Stimulated activated CD4-positive, alpha-beta T cell treated with anti-CD3 and anti-CD28 coated beads, Interleukin-4, amount 100 ng/mL, for 4 hours (primary cell): ENCODE data around the gene PPP1R12C.

Experiments
- DNase-seq, 2 experiments: peaks; one replicate each; pipeline ENCODE4 v3.0.0-alpha.2; 2020

The PPP1R12C gene

GRCh38 chr19:55088543-55089341 is 28.7 kb downstream of the PPP1R12C start:
- peak; percentile 67 to 79 for DNase-seq

- DNase-seq: no peak
These were observed 29.4 kb downstream of the PPP1R12C start for GRCh38 chr19:55088021-55088451.

- DNase-seq: no peak
These were observed 29.9 kb downstream of the PPP1R12C start for GRCh38 chr19:55087542-55087901.

- peak; percentile 41 to 53 for DNase-seq
These were observed 30.5 kb downstream of the PPP1R12C start for GRCh38 chr19:55086730-55087541.

GRCh38 chr19:55085923-55086715 is 31.3 kb downstream of the PPP1R12C start:
- DNase-seq: no peak

- no peak for DNase-seq
These were observed 33.0 kb downstream of the PPP1R12C start for GRCh38 chr19:55084416-55084815.

GRCh38 chr19:55083004-55083850 is 34.2 kb downstream of the PPP1R12C start:
- no peak for DNase-seq

GRCh38 chr19:55082020-55082851 is 35.2 kb downstream of the PPP1R12C start:
- peak; percentile 39 to 67 for DNase-seq

- no peak for DNase-seq
These were observed 35.7 kb downstream of the PPP1R12C start for GRCh38 chr19:55081770-55082019.

GRCh38 chr19:55080968-55081769 is 36.3 kb downstream of the PPP1R12C start:
- peak; percentile 81 to 82 for DNase-seq

GRCh38 chr19:55080121-55080967 is 37.1 kb downstream of the PPP1R12C start:
- DNase-seq: peak; percentile 52 to 54

GRCh38 chr19:55079400-55080038 is 37.9 kb downstream of the PPP1R12C start:
- DNase-seq: no peak

GRCh38 chr19:55078996-55079395 is 38.4 kb downstream of the PPP1R12C start:
- DNase-seq: no peak

GRCh38 chr19:55077106-55077505 is 40.3 kb downstream of the PPP1R12C start:
- DNase-seq: no peak

- no peak for DNase-seq
These were observed 41.1 kb downstream of the PPP1R12C start for GRCh38 chr19:55076321-55076720.

- DNase-seq: no peak
These were observed 42.0 kb downstream of the PPP1R12C start, which contains the start of gene EPS8L1 for GRCh38 chr19:55075371-55075998. Gene EPS8L1 (plus strand): TSS chr19:55075869. CDS start chr19:55076445, 576 bp downstream.

GRCh38 chr19:55071913-55072312 is 45.5 kb downstream of the PPP1R12C start:
- no peak for DNase-seq

- DNase-seq: no peak
These were observed 46.3 kb downstream of the PPP1R12C start for GRCh38 chr19:55071129-55071502.
